CMK (cell line): Measurements from ENCODE around the gene VWCE.

Experiments used
- DNase-seq: peaks from one replicate; pipeline ENCODE4 v3.0.0-alpha.2; 2010; ENCODE audit warnings: low read depth

VWCE gene

GRCh38 chr11:61281581-61282250 lies 13.4 kb downstream of the VWCE start:
- DNase-seq = peak; percentile 15

GRCh38 chr11:61280883-61281580 lies 14.1 kb downstream of the VWCE start:
- DNase-seq = no peak

DNA sequence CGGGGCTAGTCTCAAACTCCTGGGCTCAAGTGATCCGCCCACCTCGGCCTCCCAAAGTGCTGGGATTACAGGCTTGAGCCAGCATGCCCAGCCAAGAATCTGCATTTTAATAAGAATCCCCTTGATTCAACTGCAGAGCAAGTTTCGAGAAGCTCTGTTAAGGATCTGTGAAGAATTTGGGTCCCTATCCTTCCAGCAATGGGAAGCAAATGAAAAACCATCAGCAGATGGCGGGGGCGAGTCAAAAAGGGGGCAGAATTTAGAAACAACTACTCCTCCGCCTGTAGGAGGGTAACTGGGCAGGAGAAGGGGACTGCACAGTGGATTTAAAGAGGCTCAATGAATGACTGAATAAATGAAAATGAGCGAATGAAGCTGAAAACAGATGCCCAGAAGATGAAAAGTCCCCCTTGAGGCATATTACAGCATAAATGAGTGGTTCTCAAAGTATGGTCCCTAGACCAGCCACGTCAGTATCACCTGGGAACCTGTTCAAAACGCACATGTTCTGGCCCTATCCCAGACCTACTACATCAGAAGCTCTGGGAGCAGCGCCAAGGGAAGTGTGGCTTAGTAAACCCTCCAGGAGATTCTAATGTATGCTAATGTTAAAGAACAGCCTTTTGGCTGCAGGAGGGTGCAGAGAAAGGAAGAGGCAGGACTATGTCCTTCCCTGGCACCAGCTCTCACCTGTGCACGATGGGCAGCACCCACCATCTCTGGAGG lies 15.0 kb downstream of the VWCE start:
- DNase-seq = no peak

DNA sequence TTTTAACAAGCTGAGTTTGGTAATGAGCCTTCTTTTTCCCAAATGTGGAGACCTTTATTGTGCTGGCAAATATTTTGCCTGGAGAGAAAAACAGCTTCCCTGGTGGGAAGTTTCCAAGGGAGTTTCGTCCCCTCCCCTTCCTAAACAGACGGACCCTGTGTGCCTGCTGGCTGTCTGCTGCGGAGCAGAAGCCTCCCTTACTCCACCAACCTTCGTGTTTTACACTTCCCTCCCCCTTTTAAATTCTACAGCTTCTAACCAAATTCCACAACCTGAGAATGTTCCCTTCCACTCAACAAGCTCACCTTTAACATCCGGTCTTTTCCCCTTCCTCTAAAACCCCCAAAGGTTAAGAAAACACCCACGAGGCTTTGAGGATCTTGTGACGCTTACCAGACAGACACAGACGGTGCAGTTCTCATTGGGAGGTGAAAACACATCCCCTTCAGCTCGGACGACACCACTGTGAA lies 17.1 kb downstream of the VWCE start:
- no peak for DNase-seq

GRCh38 chr11:61277186-61278000 lies 17.7 kb downstream of the VWCE start:
- DNase-seq = no peak

DNA sequence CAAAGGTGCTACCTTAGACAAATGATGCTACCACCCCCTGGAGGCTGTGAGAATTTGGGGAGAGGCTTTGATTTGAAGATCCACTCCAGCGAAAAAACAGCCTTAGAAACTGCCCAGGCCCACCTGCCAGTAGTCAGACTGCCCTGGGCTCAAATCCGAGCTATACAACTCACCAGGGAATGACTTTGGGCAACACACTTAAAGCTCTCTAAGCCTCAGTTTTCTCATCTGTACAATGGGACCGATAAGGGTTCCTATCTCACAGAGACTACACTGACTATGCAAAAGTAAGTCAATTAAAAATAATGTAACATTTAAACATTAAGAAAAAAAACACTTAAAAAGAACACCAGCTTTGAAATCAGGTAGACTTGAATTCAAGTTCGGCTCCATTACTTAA lies 19.9 kb downstream of the VWCE start:
- DNase-seq = no peak

- no peak for DNase-seq
Measured at GRCh38 chr11:61274084-61274483, 21.0 kb downstream of the VWCE start.

GRCh38 chr11:61273178-61274078 lies 21.7 kb downstream of the VWCE start:
- no peak for DNase-seq

DNA sequence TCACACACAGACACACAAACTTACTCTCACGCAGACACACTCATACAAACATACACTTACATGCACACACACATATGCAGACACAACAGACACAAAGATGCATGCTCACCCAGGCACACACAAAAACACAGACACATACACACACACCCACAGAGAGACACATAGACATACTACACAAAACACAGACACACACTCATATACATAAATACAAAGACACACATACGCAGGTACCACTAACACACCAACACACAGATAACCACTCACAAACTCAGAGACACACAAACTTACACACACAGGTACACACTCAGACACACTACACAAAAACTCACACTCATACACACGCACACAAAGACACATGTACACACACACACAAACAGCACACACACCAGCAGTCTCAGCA lies 22.4 kb downstream of the VWCE start:
- no peak for DNase-seq

DNA sequence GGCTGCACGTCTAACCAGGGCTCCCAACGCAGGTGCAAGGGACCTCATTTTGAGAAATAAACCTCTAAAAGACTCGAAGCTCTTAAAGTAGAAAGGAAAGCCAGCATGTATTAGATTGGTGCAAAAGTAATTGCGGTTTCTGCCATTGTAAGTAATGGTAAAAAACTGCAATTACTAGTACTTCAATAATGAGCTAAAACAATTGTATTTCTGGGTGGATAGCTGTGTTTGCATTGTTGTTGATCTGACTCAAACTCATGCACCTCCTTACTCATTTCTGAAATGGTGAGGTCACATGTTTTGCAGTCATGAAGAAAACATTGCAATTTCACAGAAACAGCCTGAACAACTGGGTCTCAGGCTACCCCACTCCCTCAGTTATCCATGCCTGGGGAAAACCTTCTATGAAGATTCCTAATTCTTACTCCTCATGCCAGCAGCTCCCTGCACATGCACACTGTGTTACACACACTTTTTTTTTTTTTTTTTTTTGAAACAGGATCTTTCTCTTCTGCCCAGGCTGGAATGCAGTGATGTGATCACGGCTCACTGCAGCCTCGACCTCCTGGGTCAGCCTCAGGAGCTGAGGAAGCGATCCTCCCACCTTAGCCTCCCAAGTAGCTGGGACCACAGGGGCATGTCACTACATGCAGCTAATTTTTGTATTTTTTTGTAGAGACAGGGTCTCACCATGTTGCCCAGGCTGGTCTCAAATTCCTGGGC lies 24.6 kb downstream of the VWCE start:
- DNase-seq = no peak

- DNase-seq = no peak
Measured at GRCh38 chr11:61268588-61269250, 26.4 kb downstream of the VWCE start.

GRCh38 chr11:61267437-61267841 lies 27.7 kb downstream of the VWCE start:
- no peak for DNase-seq

DNA sequence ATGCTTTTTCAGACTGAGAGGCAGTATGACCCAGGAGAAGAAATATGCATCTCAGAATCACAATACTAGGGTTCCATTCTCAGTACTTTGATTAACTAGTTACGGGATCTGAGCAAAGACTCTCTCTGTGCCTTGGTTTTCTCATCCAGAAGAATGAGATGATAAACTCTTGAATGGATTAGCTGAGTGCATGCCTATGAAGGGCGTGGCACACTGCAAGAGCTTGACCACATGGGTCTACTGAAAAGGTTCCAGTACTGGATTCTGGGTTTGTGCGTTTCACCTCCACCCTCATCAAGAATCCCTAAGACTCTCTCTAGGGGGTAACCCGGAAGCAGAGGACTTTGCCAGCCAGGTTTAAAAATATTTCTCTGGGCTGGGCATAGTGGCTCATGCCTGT lies 28.5 kb downstream of the VWCE start:
- no peak for DNase-seq

- DNase-seq = no peak
Measured at GRCh38 chr11:61265357-61265756, 29.8 kb downstream of the VWCE start.

- no peak for DNase-seq
Measured at GRCh38 chr11:61264795-61265194, 30.3 kb downstream of the VWCE start.

DNA sequence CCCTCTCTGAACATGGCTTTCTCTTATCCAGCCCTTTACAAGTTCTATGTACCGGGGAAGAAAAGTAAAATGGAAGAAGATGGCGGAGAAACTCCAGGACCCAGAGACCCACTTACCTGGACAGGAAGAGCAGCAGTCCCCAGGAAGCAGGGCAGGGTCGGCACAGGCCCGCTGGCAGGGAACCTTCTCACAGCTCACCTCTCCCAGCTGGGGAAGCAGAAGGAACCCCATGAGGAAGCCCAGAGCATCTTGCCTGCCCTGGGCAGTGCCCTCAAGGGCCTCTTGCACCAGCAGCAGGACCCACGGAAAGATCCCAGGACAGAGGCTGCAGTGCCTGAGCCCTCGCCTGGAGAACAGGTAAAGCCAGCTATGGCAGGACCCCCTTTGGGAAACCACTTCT lies 30.7 kb downstream of the VWCE start:
- DNase-seq = no peak

- DNase-seq = no peak
Measured at GRCh38 chr11:61259363-61259762, 35.8 kb downstream of the VWCE start.

GRCh38 chr11:61258546-61258945 lies 36.6 kb downstream of the VWCE start:
- DNase-seq = no peak

GRCh38 chr11:61256710-61257482 lies 38.2 kb downstream of the VWCE start:
- peak; percentile 64 for DNase-seq
